GM12892 (cell line): ENCODE results near the gene NFKB1.

Experiments used
- POLR2A ChIP-seq: IDR thresholded peaks from 2 replicates; pipeline ENCODE4 v1.6.1; 2011; ENCODE audit warnings: low read depth, low read length, control low read depth
- TAF1 ChIP-seq: IDR thresholded peaks from 2 replicates; pipeline ENCODE4 v1.6.1; 2011; ENCODE audit warnings: low read depth, mild to moderate bottlenecking, control low read depth, low read length, borderline replicate concordance

DNA sequence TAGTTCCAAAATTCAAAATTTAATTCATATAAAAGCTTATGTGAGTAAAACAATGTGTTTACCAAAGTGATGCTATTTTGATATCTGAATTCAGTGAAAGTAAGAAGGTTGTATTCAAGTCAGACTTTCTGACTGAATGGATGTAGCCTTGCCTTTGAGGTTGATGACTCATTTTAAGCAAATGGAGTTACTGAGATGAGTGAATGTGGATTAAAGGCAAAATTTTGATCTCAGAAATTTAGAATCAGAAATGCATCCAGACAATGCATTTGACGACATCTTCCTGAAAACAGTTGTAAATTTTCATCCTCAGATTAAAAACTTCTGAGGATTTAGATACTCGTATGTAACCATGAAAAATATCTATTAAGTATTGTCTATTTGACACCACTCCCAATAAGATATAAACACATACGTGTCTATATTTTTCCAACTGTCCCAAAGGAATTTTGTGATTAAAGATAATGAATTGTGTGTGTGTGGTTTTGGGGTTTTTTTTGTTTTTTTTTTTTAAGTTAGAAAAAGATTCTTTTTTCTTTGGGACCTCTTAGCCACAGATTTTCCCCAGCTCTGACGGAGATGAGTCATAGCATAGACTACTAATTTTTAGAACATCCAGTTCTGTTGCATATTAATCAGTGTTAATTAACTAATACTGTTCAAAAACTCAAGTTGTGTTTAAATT, 34.4 kb downstream of the NFKB1 start:
- TF ChIP-seq POLR2A = no peak
- no peak for TF ChIP-seq TAF1
